Fibroblast of lung (primary cell): ENCODE measurements around the gene CR1.

Source experiments
- CTCF ChIP-seq, 2 donors: IDR thresholded peaks in 1 of 2; conservative IDR thresholded peaks in 1 of 2; 1 replicate in 1 of 2; 2 replicates in 1 of 2; pipeline ENCODE4 v1.5.1; 2011 to 2012; ENCODE audit warnings: low read length in 2 of 2, control low read depth in 1 of 2, inconsistent platforms in 1 of 2, low read depth in 1 of 2, mild to moderate bottlenecking in 1 of 2
- EZH2 ChIP-seq: IDR thresholded peaks from 2 replicates; pipeline ENCODE4 v1.5.1; 2012; ENCODE audit warnings: low read length, control low read depth, mild to moderate bottlenecking; ENCODE audit errors: missing control alignments

GRCh38 chr1:207647671-207648333, 151.8 kb downstream of the CR1 start:
- TF ChIP-seq CTCF (conservative IDR thresholded peaks at IDR 0.05 in 1 of 2, IDR thresholded peaks at IDR 0.05 in 1 of 2; ENCODE audit: low read depth in 1 of 2, low read length in 2 of 2) (no peak), EZH2 (no peak)
